Cerebellar nuclear complex (tissue), 1 donor: ENCODE data around the gene OLIG2.

Source experiments
- DNase-seq, 2 experiments: peaks; one replicate each; lab custom pipeline; 2025; lab: John Stamatoyannopoulos, UW

Gene OLIG2

DNA sequence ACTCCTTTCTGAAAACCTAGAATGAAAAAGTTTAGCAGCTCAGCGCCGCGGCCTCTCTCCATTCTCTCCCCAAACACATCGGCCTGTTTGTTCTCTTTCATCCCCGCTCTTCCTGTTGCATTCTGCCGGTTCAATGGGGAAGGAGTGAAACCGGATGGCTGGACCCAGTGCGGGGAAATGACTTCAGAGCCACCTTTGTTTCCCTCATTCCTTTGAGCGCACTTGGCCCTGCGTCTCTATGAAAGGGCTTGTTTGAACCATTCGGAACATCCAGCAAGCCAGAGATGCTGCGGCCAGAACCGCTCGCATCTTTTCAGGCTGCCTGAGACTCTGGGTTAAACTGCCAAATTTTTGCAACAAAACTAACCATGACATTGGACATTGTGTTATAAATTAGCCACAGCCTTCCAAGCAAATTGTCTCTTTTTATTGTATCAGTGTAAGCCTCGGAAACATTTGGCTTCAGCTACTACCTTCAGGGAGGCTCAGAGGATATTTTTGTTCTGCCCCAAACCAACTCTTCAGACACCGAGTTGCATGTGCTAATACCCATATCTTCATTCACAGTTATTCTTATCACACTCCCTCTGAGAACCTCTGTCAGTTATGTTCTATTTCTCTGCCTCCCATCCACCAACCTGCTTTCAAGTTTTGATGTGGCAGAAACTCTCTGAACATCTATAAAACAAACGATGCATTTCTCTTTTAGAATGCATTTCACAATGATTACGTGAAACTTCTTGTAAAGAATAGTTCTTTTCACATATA, 39.1 kb downstream of the OLIG2 start:
- DNase-seq = no peak

DNA sequence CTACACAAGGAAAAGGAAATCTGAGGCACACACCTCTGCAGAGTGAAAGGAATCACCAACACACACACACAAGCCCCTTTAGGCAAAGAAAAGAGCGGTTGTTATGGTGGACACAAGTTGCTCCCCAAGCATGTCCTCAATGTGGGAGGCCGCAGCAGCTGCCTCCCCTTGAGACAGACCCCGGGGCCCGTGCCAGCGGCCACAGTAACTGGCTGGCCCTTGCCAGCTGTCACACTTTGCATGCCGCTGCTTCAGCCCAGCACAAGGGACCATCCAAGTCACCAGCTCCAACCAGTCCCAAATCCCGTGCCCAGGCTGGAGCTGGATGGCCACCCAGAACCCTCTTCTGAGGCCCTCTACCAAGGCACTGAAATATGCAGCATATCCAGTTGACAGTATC, 41.3 kb downstream of the OLIG2 start:
- no peak for DNase-seq

DNA sequence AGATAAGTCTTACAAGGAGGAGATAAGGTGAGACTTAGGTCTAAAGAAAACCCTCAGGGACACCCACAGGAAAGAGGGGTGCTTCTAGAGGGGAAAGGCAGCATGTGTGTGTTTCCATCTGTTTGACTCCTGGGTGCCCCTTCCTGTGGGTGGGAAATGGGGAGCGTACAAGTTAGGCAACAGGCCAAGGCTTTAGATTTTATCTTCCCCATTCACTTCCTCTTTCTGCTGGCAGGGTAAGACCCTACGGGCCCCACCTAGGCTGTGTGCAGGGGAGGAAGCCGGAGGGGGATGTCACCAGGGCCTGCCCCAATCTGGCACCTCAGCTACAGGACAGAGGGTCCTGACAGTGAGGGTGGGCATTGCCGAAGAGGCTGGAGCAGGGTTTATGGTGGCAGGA, 41.7 kb downstream of the OLIG2 start:
- DNase-seq = no peak

DNA sequence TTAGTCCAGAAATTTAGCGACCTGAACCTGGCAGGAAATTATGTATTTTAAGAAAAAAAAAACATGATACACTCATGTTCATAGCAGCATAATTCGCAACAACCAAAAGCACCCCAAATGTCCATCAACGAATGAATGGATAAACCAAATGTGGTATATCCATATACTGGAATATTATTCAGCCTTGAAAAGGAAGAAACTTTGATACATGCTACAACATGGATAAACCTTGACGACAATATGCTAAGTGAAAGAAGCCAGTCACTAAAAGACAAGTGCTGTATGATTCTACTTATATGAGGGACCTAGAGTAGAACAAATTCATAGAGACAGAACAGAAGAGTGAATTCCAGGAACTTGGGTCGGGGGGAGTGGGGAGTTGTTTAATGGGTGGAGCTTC, 43.5 kb downstream of the OLIG2 start:
- no peak for DNase-seq

DNA sequence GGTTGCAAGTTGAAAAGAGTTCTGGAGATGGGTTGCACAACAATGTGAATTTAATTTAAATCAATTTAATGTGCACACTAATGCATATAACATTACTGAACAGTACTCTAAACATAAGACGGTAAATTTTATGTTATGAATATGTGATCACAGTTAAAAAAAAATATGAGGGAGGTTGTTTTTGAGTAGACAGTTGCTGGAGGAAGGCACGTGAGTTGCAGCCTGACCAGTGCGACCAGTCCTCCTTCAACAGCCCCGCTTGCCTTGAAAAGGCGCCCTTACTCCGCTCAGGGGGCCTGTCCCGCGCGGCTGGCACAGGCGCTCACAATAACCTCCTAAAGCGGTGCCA, 43.9 kb downstream of the OLIG2 start:
- DNase-seq = no peak

DNA sequence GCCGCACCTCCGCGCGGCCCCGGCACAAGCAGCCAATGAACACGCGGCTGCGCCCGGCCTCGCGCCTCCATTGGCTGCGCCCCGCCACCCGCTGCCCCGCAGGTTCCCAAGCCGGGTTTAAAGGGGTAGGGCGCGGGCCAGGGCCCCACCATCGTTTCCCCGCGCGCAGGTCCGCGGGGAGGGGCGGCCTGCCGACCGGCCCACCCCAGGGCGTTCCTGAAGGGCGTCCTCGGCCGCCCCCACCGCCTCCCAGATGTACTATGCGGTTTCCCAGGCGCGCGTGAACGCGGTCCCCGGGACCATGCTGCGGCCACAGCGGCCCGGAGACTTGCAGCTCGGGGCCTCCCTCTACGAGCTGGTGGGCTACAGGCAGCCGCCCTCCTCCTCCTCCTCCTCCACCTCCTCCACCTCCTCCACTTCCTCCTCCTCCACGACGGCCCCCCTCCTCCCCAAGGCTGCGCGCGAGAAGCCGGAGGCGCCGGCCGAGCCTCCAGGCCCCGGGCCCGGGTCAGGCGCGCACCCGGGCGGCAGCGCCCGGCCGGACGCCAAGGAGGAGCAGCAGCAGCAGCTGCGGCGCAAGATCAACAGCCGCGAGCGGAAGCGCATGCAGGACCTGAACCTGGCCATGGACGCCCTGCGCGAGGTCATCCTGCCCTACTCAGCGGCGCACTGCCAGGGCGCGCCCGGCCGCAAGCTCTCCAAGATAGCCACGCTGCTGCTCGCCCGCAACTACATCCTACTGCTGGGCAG, 44.4 kb downstream of the OLIG2 start, which contains the start of gene OLIG1:
Gene OLIG1, plus strand, starts transcription at position 148 of the 750 bp plus-strand sequence. Its CDS starts 106 bp downstream, at position 254.
- no peak for DNase-seq

DNA sequence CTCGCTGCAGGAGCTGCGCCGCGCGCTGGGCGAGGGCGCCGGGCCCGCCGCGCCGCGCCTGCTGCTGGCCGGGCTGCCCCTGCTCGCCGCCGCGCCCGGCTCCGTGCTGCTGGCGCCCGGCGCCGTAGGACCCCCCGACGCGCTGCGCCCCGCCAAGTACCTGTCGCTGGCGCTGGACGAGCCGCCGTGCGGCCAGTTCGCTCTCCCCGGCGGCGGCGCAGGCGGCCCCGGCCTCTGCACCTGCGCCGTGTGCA, 44.9 kb downstream of the OLIG2 start:
- DNase-seq = no peak

DNA sequence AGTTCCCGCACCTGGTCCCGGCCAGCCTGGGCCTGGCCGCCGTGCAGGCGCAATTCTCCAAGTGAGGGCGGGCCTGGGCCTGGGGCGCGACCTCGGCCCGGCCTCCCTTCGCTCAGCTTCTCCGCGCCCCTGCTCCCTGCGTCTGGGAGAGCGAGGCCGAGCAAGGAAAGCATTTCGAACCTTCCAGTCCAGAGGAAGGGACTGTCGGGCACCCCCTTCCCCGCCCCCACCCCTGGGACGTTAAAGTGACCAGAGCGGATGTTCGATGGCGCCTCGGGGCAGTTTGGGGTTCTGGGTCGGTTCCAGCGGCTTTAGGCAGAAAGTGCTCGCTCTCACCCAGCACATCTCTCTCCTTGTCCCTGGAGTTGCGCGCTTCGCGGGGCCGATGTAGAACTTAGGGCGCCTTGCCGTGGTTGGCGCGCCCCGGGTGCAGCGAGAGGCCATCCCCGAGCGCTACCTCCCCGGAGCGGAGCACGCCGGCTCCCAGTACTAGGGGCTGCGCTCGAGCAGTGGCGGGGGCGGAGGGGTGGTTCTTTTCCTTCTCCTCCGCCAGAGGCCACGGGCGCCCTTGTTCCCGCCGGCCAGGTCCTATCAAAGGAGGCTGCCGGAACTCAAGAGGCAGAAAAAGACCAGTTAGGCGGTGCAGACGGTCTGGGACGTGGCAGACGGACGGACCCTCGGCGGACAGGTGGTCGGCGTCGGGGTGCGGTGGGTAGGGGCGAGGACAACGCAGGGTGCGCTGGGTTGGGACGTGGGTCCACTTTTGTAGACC, 45.4 kb downstream of the OLIG2 start:
- no peak for DNase-seq

DNA sequence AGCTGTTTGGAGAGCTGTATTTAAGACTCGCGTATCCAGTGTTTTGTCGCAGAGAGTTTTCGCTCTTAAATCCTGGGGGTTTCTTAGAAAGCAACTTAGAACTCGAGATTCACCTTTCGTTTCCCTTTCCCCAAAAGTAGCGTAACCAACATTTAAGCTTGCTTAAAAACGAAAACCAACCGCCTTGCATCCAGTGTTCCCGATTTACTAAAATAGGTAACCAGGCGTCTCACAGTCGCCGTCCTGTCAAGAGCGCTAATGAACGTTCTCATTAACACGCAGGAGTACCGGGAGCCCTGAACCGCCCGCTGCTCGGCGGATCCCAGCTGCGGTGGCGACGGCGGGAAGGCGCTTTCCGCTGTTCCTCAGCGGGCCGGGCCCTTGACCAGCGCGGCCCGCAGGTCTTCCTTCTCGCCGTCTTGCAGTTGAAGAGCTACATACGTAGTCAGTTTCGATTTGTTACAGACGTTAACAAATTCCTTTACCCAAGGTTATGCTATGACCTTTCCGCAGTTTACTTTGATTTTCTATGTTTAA, 46.1 kb downstream of the OLIG2 start:
- no peak for DNase-seq

DNA sequence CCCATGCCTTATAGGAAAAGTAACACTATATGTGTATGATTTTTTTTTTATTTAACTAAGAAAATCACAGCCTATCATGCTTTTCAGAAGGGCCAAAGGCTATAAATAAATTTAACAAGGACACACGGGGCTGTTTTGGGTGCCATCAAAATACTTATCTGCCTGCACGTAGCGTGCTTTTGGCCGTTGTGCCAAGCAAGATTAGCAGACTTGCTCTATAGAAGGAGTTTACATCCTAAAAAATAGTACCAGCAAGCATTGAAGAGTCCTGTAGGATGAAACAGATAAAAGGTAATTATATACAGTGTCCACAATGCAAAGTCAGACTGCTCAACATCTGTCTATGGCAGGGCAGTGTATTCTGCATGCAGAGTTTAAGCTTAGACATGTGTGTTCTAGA, 47.9 kb downstream of the OLIG2 start:
- DNase-seq = no peak

DNA sequence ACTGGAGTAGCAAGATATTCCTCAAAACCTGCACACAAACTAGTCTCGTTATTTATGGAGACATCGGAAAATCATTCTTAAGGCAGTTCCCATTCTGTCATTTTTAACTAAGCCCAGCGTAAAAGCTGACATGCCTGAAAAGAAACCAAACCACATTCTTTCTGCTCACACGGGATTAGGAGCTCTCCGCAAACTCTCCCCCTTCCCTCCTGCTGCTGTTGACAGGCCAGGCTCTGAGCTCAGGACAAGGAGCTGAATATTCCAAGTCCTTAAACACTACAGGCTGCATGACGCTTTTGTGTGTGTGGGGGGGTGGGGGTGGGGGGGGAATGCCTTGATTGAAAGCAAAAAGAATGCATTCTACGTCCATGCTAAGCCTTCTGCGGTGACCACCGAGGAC, 49.4 kb downstream of the OLIG2 start:
- DNase-seq = no peak

DNA sequence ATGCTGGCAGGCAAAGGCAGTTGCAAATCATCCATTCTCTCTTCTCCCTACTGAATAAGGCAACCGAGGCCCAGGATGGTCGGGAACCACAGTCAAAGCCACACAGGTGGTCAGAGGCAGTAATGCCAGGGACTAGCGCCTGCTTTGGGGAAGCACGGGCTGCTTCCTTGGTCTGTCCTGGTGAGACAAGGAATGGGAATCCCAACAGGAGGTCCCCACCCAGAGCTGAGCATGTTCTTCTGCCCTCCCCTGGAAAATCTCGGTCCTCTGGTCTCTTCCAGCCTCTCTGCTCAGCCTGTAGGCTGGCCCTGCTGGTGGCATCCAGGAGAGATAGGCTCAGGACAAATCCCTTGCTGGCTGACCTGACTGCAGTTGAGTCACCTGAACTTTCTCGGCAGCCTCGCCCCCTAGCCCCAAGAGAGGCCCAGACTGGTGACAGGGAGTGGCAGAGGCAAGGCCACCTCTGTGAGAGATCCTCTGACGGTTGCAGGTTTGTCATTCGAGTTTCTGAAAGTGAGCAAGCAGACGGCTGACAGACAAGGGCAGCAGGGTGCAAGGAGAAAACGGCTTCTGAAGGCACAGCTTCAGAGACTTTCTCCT, 50.0 kb downstream of the OLIG2 start:
- DNase-seq = no peak

DNA sequence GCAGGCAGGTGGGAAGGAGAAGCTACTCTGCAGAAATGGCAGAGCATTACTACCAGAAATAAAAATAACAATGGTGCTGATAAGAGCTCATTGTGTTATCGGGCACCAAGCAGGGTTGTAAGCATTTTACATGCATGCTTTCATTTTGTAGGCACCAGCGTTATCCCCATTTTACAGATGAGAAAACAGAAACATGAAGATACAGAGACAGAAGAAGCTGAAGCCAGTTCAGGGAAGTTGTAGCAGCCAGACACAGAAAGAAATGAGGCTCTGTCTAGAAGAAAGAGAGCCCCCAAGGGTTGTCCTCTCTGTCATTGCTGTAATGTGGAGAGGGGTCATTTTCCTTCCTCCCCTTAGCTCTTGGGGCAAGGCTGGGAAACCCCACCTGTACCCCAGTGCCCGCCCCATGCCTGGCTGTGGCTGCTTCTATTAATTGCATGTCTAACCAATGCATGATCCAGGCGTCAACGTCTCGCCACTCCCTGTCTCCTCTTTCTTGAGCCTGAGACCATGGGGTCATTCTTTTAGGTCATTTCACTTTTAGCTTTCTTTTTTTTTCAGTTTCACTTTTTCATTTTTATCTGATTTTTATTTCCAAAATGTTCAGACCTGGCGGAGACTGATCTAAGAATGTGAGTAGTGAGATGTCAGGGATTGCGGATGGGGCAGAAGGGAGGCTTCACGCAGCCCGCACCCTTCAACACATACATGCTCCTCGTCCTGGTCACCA, 51.0 kb downstream of the OLIG2 start:
- no peak for DNase-seq
